Nephron (organoid): ENCODE results near the gene HECW1.

Source experiments
- H3K27ac Mint-ChIP-seq, 3 experiments: 2 replicates each; pipeline ENCODE4 v1.8.0; 2020; ENCODE audit warnings: mixed read lengths in 3 of 3, mild to moderate bottlenecking in 2 of 3, moderate library complexity in 1 of 3
- H3K27me3 Mint-ChIP-seq: 2 replicates; pipeline ENCODE4 v1.8.0; 2021; ENCODE audit warnings: low read depth, mild to moderate bottlenecking, moderate library complexity, mixed read lengths
- H3K36me3 Mint-ChIP-seq: 2 replicates; pipeline ENCODE4 v1.8.0; 2020; ENCODE audit warnings: low read depth, mixed read lengths
- H3K4me1 Mint-ChIP-seq: 2 replicates; pipeline ENCODE4 v1.8.0; 2020; ENCODE audit warnings: mixed read lengths
- H3K4me3 Mint-ChIP-seq, 3 experiments: 2 replicates each; pipeline ENCODE4 v1.8.0; 2020; ENCODE audit warnings: mild to moderate bottlenecking in 3 of 3, mixed read lengths in 3 of 3, moderate library complexity in 2 of 3
- H3K9me3 Mint-ChIP-seq: 2 replicates; pipeline ENCODE4 v1.8.0; 2020; ENCODE audit warnings: mixed read lengths
- TF ChIP-seq, protein P1 (sequence below), 3 experiments: fragments of 200-600 bp; sonication (generic); IDR thresholded peaks; one replicate each; pipeline ENCODE4 v1.5.0; 2021; ENCODE audit warnings: antibody characterized with exemption in 3 of 3; ENCODE audit not compliant: unreplicated experiment in 3 of 3

HECW1 gene

DNA sequence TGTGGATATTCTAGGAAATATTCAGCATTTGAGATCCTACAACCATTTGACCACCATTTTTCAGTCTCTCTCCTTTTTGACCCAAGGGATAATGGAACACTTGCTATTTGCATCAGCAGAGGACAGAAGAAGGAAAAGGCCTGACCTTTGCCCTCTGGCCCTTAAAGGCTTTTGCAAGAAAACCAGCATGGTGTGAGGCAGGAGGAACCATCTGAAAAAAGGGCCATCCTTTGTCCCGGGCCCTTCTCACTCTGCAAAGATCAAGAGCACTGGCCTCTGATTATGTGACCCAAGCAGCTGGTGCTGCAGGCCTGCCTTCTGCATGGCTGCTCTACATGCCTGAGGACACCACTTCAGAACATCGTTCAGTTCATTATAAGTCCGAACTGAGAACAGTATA lies 337.1 kb downstream of the HECW1 start:
- Mint-ChIP-seq H3K36me3 (no peaks in the 10 kb centered on the region), H3K27me3 (peaks cover 8% of the 10 kb centered on the region), H3K9me3 (no peaks in the 10 kb centered on the region), H3K4me3 (no peak overlapping the region), H3K4me1 (no peaks in the 10 kb centered on the region), H3K27ac (no peak overlapping the region)
- TF ChIP-seq, protein P1, sequence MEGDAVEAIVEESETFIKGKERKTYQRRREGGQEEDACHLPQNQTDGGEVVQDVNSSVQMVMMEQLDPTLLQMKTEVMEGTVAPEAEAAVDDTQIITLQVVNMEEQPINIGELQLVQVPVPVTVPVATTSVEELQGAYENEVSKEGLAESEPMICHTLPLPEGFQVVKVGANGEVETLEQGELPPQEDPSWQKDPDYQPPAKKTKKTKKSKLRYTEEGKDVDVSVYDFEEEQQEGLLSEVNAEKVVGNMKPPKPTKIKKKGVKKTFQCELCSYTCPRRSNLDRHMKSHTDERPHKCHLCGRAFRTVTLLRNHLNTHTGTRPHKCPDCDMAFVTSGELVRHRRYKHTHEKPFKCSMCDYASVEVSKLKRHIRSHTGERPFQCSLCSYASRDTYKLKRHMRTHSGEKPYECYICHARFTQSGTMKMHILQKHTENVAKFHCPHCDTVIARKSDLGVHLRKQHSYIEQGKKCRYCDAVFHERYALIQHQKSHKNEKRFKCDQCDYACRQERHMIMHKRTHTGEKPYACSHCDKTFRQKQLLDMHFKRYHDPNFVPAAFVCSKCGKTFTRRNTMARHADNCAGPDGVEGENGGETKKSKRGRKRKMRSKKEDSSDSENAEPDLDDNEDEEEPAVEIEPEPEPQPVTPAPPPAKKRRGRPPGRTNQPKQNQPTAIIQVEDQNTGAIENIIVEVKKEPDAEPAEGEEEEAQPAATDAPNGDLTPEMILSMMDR (IDR thresholded peaks at IDR 0.05; ENCODE audit: unreplicated experiment in 3 of 3): no peak

DNA sequence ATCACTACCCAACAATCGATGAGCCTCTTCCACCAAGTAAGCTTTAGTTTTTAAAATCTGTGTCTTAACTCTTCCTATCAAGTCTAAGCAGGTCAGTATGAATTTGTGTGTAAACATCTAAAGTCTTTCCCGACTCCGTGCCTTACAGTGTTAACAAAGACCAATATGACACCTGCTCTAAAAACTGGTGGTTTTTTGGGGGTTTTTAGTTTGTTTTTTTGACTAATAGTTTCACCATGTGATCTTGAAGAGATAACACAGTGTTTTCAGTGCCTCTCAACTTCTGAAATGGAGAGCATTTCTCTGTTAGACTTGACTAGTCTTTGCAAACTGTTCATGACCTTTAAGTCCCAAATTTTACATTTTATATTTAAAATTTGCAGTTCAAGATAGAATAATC lies 338.4 kb downstream of the HECW1 start:
- H3K36me3 Mint-ChIP-seq: no peaks in the 10 kb centered on the region
- H3K4me3 Mint-ChIP-seq: no peak overlapping the region
- H3K27ac Mint-ChIP-seq: no peak overlapping the region
- peaks cover 6% of the 10 kb centered on the region for H3K4me1 Mint-ChIP-seq
- H3K9me3 Mint-ChIP-seq: no peaks in the 10 kb centered on the region
- TF ChIP-seq, protein P1 (IDR thresholded peaks at IDR 0.05; ENCODE audit: unreplicated experiment in 3 of 3): no peak
- peaks cover 6% of the 10 kb centered on the region for H3K27me3 Mint-ChIP-seq

DNA sequence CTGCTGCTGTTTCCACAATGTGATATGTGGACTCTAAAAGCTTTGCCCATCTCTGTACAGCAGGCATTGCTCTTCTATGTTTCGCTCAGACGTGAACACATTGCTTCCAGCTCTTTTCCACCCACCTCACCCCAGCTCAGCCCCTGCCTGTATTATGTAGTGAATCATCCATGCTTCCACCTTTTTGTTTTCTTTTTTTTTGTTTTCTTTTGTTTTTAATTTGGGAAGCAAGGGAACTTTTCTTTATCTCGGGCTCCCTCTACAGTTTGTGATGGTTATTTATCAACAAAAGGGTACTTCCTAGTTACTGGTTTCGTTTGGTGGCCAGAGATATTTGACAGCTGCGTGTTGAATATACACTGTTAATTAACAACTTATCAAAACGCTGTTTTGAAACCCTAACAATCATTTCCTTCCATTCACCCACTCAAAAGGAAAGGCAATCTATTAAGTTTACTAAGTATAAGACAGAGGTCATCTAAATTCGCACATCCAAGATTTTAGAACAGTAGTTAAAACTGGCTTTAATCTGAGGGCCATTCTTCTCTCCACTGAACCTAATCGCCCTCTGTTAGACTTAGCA lies 342.6 kb downstream of the HECW1 start:
- Mint-ChIP-seq H3K36me3 (no peaks in the 10 kb centered on the region), H3K4me3 (peak overlapping the region in 2 of 3 experiments; percentile 2 to 13), H3K27ac (peak overlapping the region; percentile 4 to 48 (median 30)), H3K27me3 (no peaks in the 10 kb centered on the region), H3K4me1 (peaks cover 25% of the 10 kb centered on the region), H3K9me3 (no peaks in the 10 kb centered on the region)
- TF ChIP-seq, protein P1 (IDR thresholded peaks at IDR 0.05; ENCODE audit: unreplicated experiment in 3 of 3): peak; percentile 60 to 68 (median 65)

DNA sequence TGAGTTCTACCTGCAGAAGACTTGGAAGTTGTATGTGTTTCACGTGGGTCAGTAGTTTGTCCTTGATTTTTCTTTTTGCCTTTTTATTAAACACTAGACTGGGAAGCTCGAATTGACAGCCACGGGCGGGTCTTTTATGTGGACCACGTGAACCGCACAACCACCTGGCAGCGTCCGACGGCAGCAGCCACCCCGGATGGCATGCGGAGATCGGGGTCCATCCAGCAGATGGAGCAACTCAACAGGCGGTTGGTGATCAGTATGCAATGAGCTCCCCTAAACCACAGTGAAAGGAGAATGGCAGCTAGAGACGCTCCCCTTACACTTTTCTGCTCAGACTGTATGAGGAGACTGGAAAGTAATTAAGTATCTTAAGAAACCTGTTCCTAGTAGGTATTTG lies 343.8 kb downstream of the HECW1 start:
- H3K4me3 Mint-ChIP-seq: no peak overlapping the region
- no peaks in the 10 kb centered on the region for H3K36me3 Mint-ChIP-seq
- H3K27me3 Mint-ChIP-seq: no peaks in the 10 kb centered on the region
- TF ChIP-seq, protein P1 (IDR thresholded peaks at IDR 0.05; ENCODE audit: unreplicated experiment in 3 of 3): no peak
- peak overlapping the region in 1 of 3 experiments; percentile 1 for H3K27ac Mint-ChIP-seq
- no peaks in the 10 kb centered on the region for H3K9me3 Mint-ChIP-seq
- peaks cover 37% of the 10 kb centered on the region for H3K4me1 Mint-ChIP-seq

DNA sequence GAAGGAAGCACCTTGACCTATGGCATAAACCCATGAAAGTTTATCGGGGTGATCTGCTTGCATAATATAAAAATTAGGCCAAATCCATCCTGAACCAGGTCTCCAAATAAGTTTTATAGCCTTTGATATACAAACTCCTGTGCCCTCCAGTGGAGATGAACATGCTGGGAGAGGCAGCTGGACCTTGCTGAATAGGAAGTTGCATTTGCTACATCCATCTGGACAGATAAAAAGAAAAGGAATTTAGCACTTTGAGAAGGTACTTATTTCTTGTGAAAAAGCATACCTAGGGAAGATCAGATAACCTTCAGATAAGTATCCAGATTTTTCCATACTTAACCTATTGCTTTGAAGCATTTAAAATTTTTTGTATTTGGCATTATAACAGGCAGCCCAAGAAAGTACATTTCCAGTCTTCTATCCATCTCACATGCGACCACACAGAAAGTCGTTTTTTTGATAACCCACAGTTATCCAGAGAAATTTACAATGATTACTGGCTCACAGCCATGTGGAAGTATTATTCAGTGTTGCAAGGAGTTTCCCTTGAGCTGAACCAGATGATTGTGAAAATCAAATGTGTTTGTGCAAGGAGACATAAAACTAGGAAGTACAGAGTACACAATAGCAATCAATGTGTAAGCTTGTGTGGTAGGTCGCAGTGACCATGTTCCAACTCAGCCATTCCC lies 346.0 kb downstream of the HECW1 start:
- Mint-ChIP-seq H3K9me3 (no peaks in the 10 kb centered on the region), H3K36me3 (no peaks in the 10 kb centered on the region), H3K27ac (peak overlapping the region in 2 of 3 experiments; percentile 64 to 84), H3K4me1 (peaks cover 59% of the 10 kb centered on the region), H3K4me3 (no peak overlapping the region), H3K27me3 (peaks cover 5% of the 10 kb centered on the region)
- TF ChIP-seq, protein P1 (IDR thresholded peaks at IDR 0.05; ENCODE audit: unreplicated experiment in 3 of 3): no peak

DNA sequence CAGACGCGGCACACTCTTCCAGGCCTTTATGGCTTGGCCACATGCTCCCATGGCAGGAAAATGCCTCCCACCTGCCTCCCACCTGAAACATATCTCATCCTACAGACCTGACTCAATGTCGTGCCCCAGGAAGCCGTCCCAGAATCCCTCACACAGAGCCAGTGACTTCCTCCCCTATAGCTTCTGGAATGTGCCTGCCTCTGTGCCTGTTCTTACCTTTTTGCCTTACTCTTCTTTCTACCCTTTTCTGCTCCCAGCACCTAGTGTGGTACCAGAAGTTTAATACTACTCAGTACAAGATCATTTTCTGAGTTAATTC lies 346.5 kb downstream of the HECW1 start:
- no peaks in the 10 kb centered on the region for H3K36me3 Mint-ChIP-seq
- TF ChIP-seq, protein P1 (IDR thresholded peaks at IDR 0.05; ENCODE audit: unreplicated experiment in 3 of 3): no peak
- no peak overlapping the region for H3K4me3 Mint-ChIP-seq
- H3K27ac Mint-ChIP-seq: peak overlapping the region in 2 of 3 experiments; percentile 64 to 84
- H3K27me3 Mint-ChIP-seq: peaks cover 5% of the 10 kb centered on the region
- H3K9me3 Mint-ChIP-seq: no peaks in the 10 kb centered on the region
- peaks cover 63% of the 10 kb centered on the region for H3K4me1 Mint-ChIP-seq
